Heart right ventricle (tissue), 16 donors: ENCODE data around the gene TMC2. TPM values are rescaled to one million over a fixed set of nuclear protein-coding genes. Genes with fewer than 3 reads are reported as not detected.

Experiments used
- ATAC-seq, 8 donors: fragments of 200-7000 bp; cut with Tn5 transposase; one replicate each; pipeline ENCODE4 v1.9.1; 2020; ENCODE audit warnings: mild to moderate bottlenecking in 8 of 8, moderate library complexity in 8 of 8, moderate number of reproducible peaks in 1 of 8
- DNase-seq, 2 donors: peaks; one replicate each; pipeline ENCODE4 v3.0.0-alpha.2; 2020
- H3K27ac ChIP-seq, 10 donors: fragments of 200-600 bp; sonication (generic) in 2 of 10; one replicate each; pipeline versions ENCODE4 v1.5.0 to v1.8.0; 2020 to 2022; ENCODE audit warnings: mild to moderate bottlenecking in 3 of 10
- H3K27me3 ChIP-seq, 7 donors: fragments of 200-600 bp; one replicate each; pipeline ENCODE4 v1.8.0; 2021 to 2022; ENCODE audit warnings: mild to moderate bottlenecking in 2 of 7
- H3K36me3 ChIP-seq, 9 donors: fragments of 200-600 bp; sonication (generic) in 1 of 9; one replicate each; pipeline versions ENCODE4 v1.5.0 to v1.8.0; 2020 to 2022; ENCODE audit warnings: mild to moderate bottlenecking in 2 of 9
- H3K4me1 ChIP-seq, 9 donors: fragments of 200-600 bp; sonication (generic) in 1 of 9; one replicate each; pipeline versions ENCODE4 v1.5.0 to v1.8.0; 2020 to 2022; ENCODE audit warnings: mild to moderate bottlenecking in 4 of 9
- H3K4me3 ChIP-seq, 10 donors: fragments of 200-600 bp; sonication (generic) in 2 of 10; one replicate each; pipeline versions ENCODE4 v1.5.0 to v1.8.0; 2020 to 2022; ENCODE audit warnings: mild to moderate bottlenecking in 7 of 10, moderate library complexity in 2 of 10
- H3K9me3 ChIP-seq, 11 donors: fragments of 200-600 bp in 10 of 11; sonication (generic) in 2 of 11; one replicate each; pipeline versions ENCODE4 v1.5.0 to v1.8.0; 2013 to 2022; ENCODE audit warnings: mild to moderate bottlenecking in 2 of 11, control low read depth in 1 of 11, moderate library complexity in 1 of 11
- WGBS, 2 donors: extraction: QIAGEN DNeasy Blood & Tissue Kit; methylation state at CpG; one replicate each; pipeline ENCODE4 v1.1.7; 2013; ENCODE audit warnings: inconsistent platforms in 1 of 2; 5-methylcytosine and 5-hydroxymethylcytosine counted together
- intact Hi-C, 10 donors: fragments of 100-400 bp; cut with DNase I; formaldehyde crosslinking; loops; one replicate each; pipeline versions ENCODE4 v1.11.1 to v1.14.2; 2022
- polyA plus RNA-seq, 2 donors: library from polyadenylated mRNA; stranded (reverse); fragments of 200-250 nt; gene quantifications; one replicate each; pipeline ENCODE4 v1.2.3, GENCODE V29; 2013
- total RNA-seq, 10 donors: library from RNA; stranded (reverse); fragmentation: NEBNext Ultra II Directional in 3 of 10; extraction: Animal tissue kit (Norgen Biotek cat#: 25700) in 3 of 10; gene quantifications; one replicate each; pipeline versions ENCODE4 v1.2.1 to v1.2.4, GENCODE V29; 2021 to 2023
- TF ChIP-seq, protein P1 (sequence below), 9 donors: fragments of 200-600 bp; sonication (generic) in 2 of 9; IDR thresholded peaks; one replicate each; pipeline versions ENCODE4 v1.5.0 to v1.8.0; 2021 to 2022; ENCODE audit warnings: antibody characterized with exemption in 9 of 9, mild to moderate bottlenecking in 5 of 9, moderate library complexity in 1 of 9
- donor health status: Arrhythmogenic right ventricular cardiomyopathy.
- donor health status: ischemic (EF 13 %, LVEDD 7.1; RV severe dilation, severe dysfunction).
- donor health status: healthy with polysubstance abuse.
- donor health status: DM: no; HTN: yes; CAD: no.
- donor health status: DM: no; HTN: no; CAD: no.
- donor health status: ischemic (EF 25% LVEDD 6.9; RV normal size, moderate dysfunction).
- donor health status: ischemic (EF 25% LVEDD 5.7; RV mildly dilated, moderate dysfunction).
- donor health status: healthy.
- donor health status: DM: yes; HTN: yes; CAD: no.
- donor health status: Ischemic cardiomyopathy.
- donor health status: ischemic (EF 35%, LVEDD 5.7; RV mildly dilated, moderate dysfunction).
- donor health status: nonischemic (EF 11% LVEDD 7.7; RV severe dilation, severe dysfunction).
- donor health status: DM: yes; HTN: yes; CAD: no.
- donor health status: PGD.
- donor health status: ischemic (EF 29% LVEDD 5.4; RV normal size, mild dysfunction).
- donor health status: nonischemic (EF 23%, LVEDD 6.1; RV moderate dilation, normal function).

The TMC2 gene
- total and polyA plus RNA-seq, 12 donors, result 0.20 TPM; not detected in 11

GRCh38 chr20:2606507-2607006 lies 70.2 kb downstream of the TMC2 start:
- no peaks in the 10 kb centered on the region for H3K36me3 ChIP-seq
- ATAC-seq (no peak), DNase-seq (no peak)
- intact Hi-C loops, result no loop called here
- H3K27ac ChIP-seq, result no peak overlapping the region
- H3K27me3 ChIP-seq, result peaks cover 0 to 8% (median 0%) of the 10 kb centered on the region in 7 donors
- no peak overlapping the region for H3K4me3 ChIP-seq
- H3K9me3 ChIP-seq, result peaks cover 0 to 28% (median 15%) of the 10 kb centered on the region in 11 donors
- 87 to 93% methylated on average over 1 of the region's 1 CpG for WGBS, 2 donors
- TF ChIP-seq, protein P1, sequence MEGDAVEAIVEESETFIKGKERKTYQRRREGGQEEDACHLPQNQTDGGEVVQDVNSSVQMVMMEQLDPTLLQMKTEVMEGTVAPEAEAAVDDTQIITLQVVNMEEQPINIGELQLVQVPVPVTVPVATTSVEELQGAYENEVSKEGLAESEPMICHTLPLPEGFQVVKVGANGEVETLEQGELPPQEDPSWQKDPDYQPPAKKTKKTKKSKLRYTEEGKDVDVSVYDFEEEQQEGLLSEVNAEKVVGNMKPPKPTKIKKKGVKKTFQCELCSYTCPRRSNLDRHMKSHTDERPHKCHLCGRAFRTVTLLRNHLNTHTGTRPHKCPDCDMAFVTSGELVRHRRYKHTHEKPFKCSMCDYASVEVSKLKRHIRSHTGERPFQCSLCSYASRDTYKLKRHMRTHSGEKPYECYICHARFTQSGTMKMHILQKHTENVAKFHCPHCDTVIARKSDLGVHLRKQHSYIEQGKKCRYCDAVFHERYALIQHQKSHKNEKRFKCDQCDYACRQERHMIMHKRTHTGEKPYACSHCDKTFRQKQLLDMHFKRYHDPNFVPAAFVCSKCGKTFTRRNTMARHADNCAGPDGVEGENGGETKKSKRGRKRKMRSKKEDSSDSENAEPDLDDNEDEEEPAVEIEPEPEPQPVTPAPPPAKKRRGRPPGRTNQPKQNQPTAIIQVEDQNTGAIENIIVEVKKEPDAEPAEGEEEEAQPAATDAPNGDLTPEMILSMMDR (IDR thresholded peaks at IDR 0.05), result no peak
- no peaks in the 10 kb centered on the region for H3K4me1 ChIP-seq

GRCh38 chr20:2610326-2610725 lies 74.0 kb downstream of the TMC2 start:
- Histone ChIP-seq H3K4me3 (no peak overlapping the region), H3K4me1 (no peaks in the 10 kb centered on the region), H3K9me3 (peaks cover 0 to 32% (median 12%) of the 10 kb centered on the region in 11 donors), H3K36me3 (no peaks in the 10 kb centered on the region), H3K27me3 (peaks cover 0 to 12% (median 8%) of the 10 kb centered on the region in 7 donors), H3K27ac (no peak overlapping the region)
- intact Hi-C loops, result no loop called here
- ATAC-seq (no peak), DNase-seq (no peak)
- 75 to 88% methylated on average over 6 of the region's 6 CpGs for WGBS, 2 donors
- TF ChIP-seq, protein P1 (IDR thresholded peaks at IDR 0.05), result no peak

- TF ChIP-seq, protein P1 (IDR thresholded peaks at IDR 0.05), result no peak
- Histone ChIP-seq H3K4me1 (no peaks in the 10 kb centered on the region), H3K4me3 (no peak overlapping the region), H3K27ac (no peak overlapping the region), H3K27me3 (peaks cover 0 to 12% (median 8%) of the 10 kb centered on the region in 7 donors), H3K9me3 (peaks cover 0 to 24% (median 6%) of the 10 kb centered on the region in 11 donors), H3K36me3 (no peaks in the 10 kb centered on the region)
- ATAC-seq (no peak), DNase-seq (no peak)
- intact Hi-C loops, result no loop called here
- 66 to 70% methylated on average over 6 of the region's 6 CpGs for WGBS, 2 donors
These were observed 74.8 kb downstream of the TMC2 start for GRCh38 chr20:2610941-2611720.

DNA sequence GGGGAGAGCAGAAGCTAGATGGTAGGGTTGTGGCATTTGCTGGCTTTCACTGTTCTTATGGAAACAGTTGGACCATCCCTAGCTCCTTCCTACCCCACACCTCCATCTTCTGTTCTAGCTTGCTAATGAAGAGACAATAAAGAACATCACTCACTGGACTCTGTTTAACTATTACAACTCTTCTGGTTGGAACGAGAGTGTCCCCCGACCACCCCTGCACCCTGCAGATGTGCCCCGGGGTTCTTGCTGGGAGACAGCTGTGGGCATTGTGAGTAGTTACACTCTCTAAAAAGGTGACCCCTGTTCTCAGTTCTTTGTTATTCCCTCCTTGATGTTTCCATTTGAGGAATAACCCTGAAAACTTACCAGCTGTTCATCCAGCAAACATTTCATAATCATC lies 75.7 kb downstream of the TMC2 start:
- intact Hi-C loops, result no loop called here
- no peaks in the 10 kb centered on the region for H3K36me3 ChIP-seq
- no peak overlapping the region for H3K27ac ChIP-seq
- no peaks in the 10 kb centered on the region for H3K4me1 ChIP-seq
- no peak overlapping the region for H3K4me3 ChIP-seq
- peaks cover 0 to 15% (median 3%) of the 10 kb centered on the region in 11 donors for H3K9me3 ChIP-seq
- ATAC-seq (no peak), DNase-seq (no peak)
- H3K27me3 ChIP-seq, result peaks cover 0 to 12% (median 8%) of the 10 kb centered on the region in 7 donors
- WGBS, 2 donors, result 87 to 88% methylated on average over 3 of the region's 3 CpGs
- TF ChIP-seq, protein P1 (IDR thresholded peaks at IDR 0.05), result no peak
